Heart left ventricle (tissue), 16 donors: Measurements from ENCODE around the gene BCAR3. TPM values are rescaled to one million over a fixed set of nuclear protein-coding genes. Genes with fewer than 3 reads are reported as not detected.

Experiments
- ATAC-seq, 4 donors: fragments of 200-7000 bp; cut with Tn5 transposase; one replicate each; pipeline ENCODE4 v1.9.1; 2020 to 2022; ENCODE audit warnings: moderate library complexity in 4 of 4, mild to moderate bottlenecking in 3 of 4, moderate number of reproducible peaks in 1 of 4
- DNase-seq, 5 donors: peaks; one replicate each; pipeline ENCODE4 v3.0.0-alpha.2; 2020
- H3K27ac ChIP-seq, 12 donors: fragments of 200-600 bp; sonication (generic) in 4 of 12; one replicate each; pipeline versions ENCODE4 v1.5.0 to v1.8.0; 2016 to 2022; ENCODE audit warnings: mild to moderate bottlenecking in 2 of 12
- H3K27me3 ChIP-seq, 9 donors: fragments of 200-600 bp; sonication (generic) in 2 of 9; one replicate each; pipeline versions ENCODE4 v1.5.1 to v1.8.0; 2016 to 2022; ENCODE audit warnings: mild to moderate bottlenecking in 3 of 9
- H3K36me3 ChIP-seq, 9 donors: fragments of 200-600 bp; sonication (generic) in 2 of 9; one replicate each; pipeline versions ENCODE4 v1.5.0 to v1.8.0; 2018 to 2022; ENCODE audit warnings: mild to moderate bottlenecking in 2 of 9
- H3K4me1 ChIP-seq, 12 donors: fragments of 200-600 bp; sonication (generic) in 4 of 12; one replicate each; pipeline versions ENCODE4 v1.5.0 to v1.8.0; 2016 to 2022; ENCODE audit warnings: mild to moderate bottlenecking in 3 of 12
- H3K4me3 ChIP-seq, 12 donors: fragments of 200-600 bp; sonication (generic) in 4 of 12; one replicate each; pipeline versions ENCODE4 v1.5.0 to v1.8.0; 2017 to 2022; ENCODE audit warnings: mild to moderate bottlenecking in 9 of 12, moderate library complexity in 4 of 12
- H3K9me3 ChIP-seq, 12 donors: fragments of 200-600 bp; sonication (generic) in 4 of 12; one replicate each; pipeline versions ENCODE4 v1.5.0 to v1.8.0; 2016 to 2022; ENCODE audit warnings: mild to moderate bottlenecking in 1 of 12
- CTCF ChIP-seq, 12 donors: fragments of 200-600 bp; sonication (generic) in 4 of 12; IDR thresholded peaks; one replicate each; pipeline versions ENCODE4 v1.5.0 to v1.8.0; 2018 to 2022; ENCODE audit warnings: antibody characterized with exemption in 12 of 12, mild to moderate bottlenecking in 5 of 12
- POLR2A ChIP-seq, 2 donors: fragments of 450-650 bp; IDR thresholded peaks; one replicate each; pipeline ENCODE4 v1.6.1; 2017; ENCODE audit warnings: antibody characterized with exemption in 2 of 2, mild to moderate bottlenecking in 2 of 2, moderate library complexity in 2 of 2
- WGBS, 4 donors: extraction: QIAGEN DNeasy Blood & Tissue Kit in 2 of 4; methylation state at CpG; one replicate each; pipeline versions ENCODE4 v1.1.5 to v1.1.7; 2013 to 2018; 5-methylcytosine and 5-hydroxymethylcytosine counted together
- intact Hi-C, 10 donors: fragments of 100-400 bp; cut with DNase I; formaldehyde crosslinking; loops; one replicate each; pipeline versions ENCODE4 v1.11.1 to v1.14.2; 2022
- polyA plus RNA-seq, 2 donors: library from polyadenylated mRNA; stranded (reverse); fragments of 200-250 nt; gene quantifications; one replicate each; pipeline ENCODE4 v1.2.3, GENCODE V29; 2013
- total RNA-seq, 9 donors: library from RNA; depleted of rRNA in 2 of 9; stranded (reverse); fragments of >200 nt in 2 of 9; fragmentation: NEBNext Ultra II Directional in 3 of 9; extraction: Animal tissue kit (Norgen Biotek cat#: 25700) in 3 of 9; gene quantifications; one replicate each; pipeline versions ENCODE4 v1.1.0 to v1.2.4, GENCODE V29; 2016 to 2023
- donor health status: ischemic (EF 13 %, LVEDD 7.1; RV severe dilation, severe dysfunction).
- donor health status: healthy with polysubstance abuse.
- donor health status: DM: no; HTN: yes; CAD: no.
- donor health status: DM: no; HTN: no; CAD: no.
- donor health status: ischemic (EF 25% LVEDD 6.9; RV normal size, moderate dysfunction).
- donor health status: ischemic (EF 25% LVEDD 5.7; RV mildly dilated, moderate dysfunction).
- donor health status: healthy.
- donor health status: DM: yes; HTN: yes; CAD: no.
- donor health status: ischemic (EF 35%, LVEDD 5.7; RV mildly dilated, moderate dysfunction).
- donor health status: nonischemic (EF 11% LVEDD 7.7; RV severe dilation, severe dysfunction).
- donor health status: DM: yes; HTN: yes; CAD: no.
- donor health status: PGD.
- donor health status: ischemic (EF 29% LVEDD 5.4; RV normal size, mild dysfunction).
- donor health status: nonischemic (EF 23%, LVEDD 6.1; RV moderate dilation, normal function).

The BCAR3 gene
- total and polyA plus RNA-seq, 11 donors = 6.4 to 25.0 (median 12.9) TPM

- WGBS, 4 donors = 88 to 93% (median 91%) methylated on average over 1 of the region's 1 CpG
- DNase-seq (no peak), ATAC-seq (no peak)
- Histone ChIP-seq H3K4me3 (no peak overlapping the region), H3K36me3 (peaks cover 0 to 40% (median 8%) of the 10 kb centered on the region in 9 donors), H3K9me3 (no peaks in the 10 kb centered on the region), H3K27me3 (no peaks in the 10 kb centered on the region), H3K4me1 (peaks cover 0 to 9% (median 0%) of the 10 kb centered on the region in 12 donors), H3K27ac (no peak overlapping the region)
- TF ChIP-seq POLR2A (IDR thresholded peaks at IDR 0.05) = no peak
- no peak for TF ChIP-seq CTCF (IDR thresholded peaks at IDR 0.05)
- intact Hi-C loops = loop anchor here in 1 of 10 donors (10.0 kb wide), 1 partner anchor 88 kb away; no protein-coding TSS in a partner anchor
Observed at GRCh38 chr1:93542398-93542797, 139.2 kb downstream of the BCAR3 start.

GRCh38 chr1:93541045-93541444 lies 140.6 kb downstream of the BCAR3 start:
- H3K27me3 ChIP-seq = no peaks in the 10 kb centered on the region
- WGBS, 4 donors = 88 to 91% (median 90%) methylated on average over 4 of the region's 4 CpGs
- H3K9me3 ChIP-seq = no peaks in the 10 kb centered on the region
- H3K36me3 ChIP-seq = peaks cover 0 to 28% (median 0%) of the 10 kb centered on the region in 9 donors
- no peak for ATAC-seq
- no peak for DNase-seq
- H3K4me3 ChIP-seq = no peak overlapping the region
- H3K27ac ChIP-seq = no peak overlapping the region
- H3K4me1 ChIP-seq = peaks cover 0 to 9% (median 0%) of the 10 kb centered on the region in 12 donors
- intact Hi-C loops = loop anchor here in 1 of 10 donors (10.0 kb wide), 1 partner anchor 86 kb away; no protein-coding TSS in a partner anchor
- TF ChIP-seq POLR2A (IDR thresholded peaks at IDR 0.05) (no peak), CTCF (IDR thresholded peaks at IDR 0.05) (no peak)

GRCh38 chr1:93537924-93538323 lies 143.7 kb downstream of the BCAR3 start:
- H3K27ac ChIP-seq = no peak overlapping the region
- ATAC-seq (no peak), DNase-seq (no peak)
- H3K27me3 ChIP-seq = no peaks in the 10 kb centered on the region
- TF ChIP-seq CTCF (IDR thresholded peaks at IDR 0.05) = no peak
- WGBS, 4 donors = 64 to 73% (median 71%) methylated on average over 2 of the region's 2 CpGs
- H3K4me3 ChIP-seq = no peak overlapping the region
- peaks cover 0 to 9% (median 0%) of the 10 kb centered on the region in 12 donors for H3K4me1 ChIP-seq
- H3K36me3 ChIP-seq = peaks cover 0 to 19% (median 0%) of the 10 kb centered on the region in 9 donors
- intact Hi-C loops = loop anchor here in 1 of 10 donors (10.0 kb wide), 1 partner anchor 193 kb away; the partner anchor contains the start of gene DR1
- no peaks in the 10 kb centered on the region for H3K9me3 ChIP-seq

GRCh38 chr1:93537396-93537795 lies 144.2 kb downstream of the BCAR3 start:
- peak overlapping the region in 1 of 12 donors; percentile 22 for H3K27ac ChIP-seq
- intact Hi-C loops = loop anchor here in 1 of 10 donors (10.0 kb wide), 1 partner anchor 193 kb away; the partner anchor contains the start of gene DR1

More at GRCh38 chr1:93537396-93537795, 144.2 kb downstream of the BCAR3 start:
- no peaks in the 10 kb centered on the region for H3K27me3 ChIP-seq
- no peak for DNase-seq
- ATAC-seq = no peak
- peaks cover 0 to 16% (median 0%) of the 10 kb centered on the region in 9 donors for H3K36me3 ChIP-seq
- H3K9me3 ChIP-seq = no peaks in the 10 kb centered on the region
- peaks cover 0 to 9% (median 0%) of the 10 kb centered on the region in 12 donors for H3K4me1 ChIP-seq
- H3K4me3 ChIP-seq = no peak overlapping the region
- TF ChIP-seq POLR2A (IDR thresholded peaks at IDR 0.05) = no peak
- no peak for TF ChIP-seq CTCF (IDR thresholded peaks at IDR 0.05)
